T follicular helper cell (primary cell): Measurements from ENCODE around the gene MRPL32.

Experiments used
- DNase-seq: peaks from one replicate; pipeline ENCODE4 v3.0.0-alpha.2; 2020; ENCODE audit warnings: low read depth

Gene MRPL32

DNA sequence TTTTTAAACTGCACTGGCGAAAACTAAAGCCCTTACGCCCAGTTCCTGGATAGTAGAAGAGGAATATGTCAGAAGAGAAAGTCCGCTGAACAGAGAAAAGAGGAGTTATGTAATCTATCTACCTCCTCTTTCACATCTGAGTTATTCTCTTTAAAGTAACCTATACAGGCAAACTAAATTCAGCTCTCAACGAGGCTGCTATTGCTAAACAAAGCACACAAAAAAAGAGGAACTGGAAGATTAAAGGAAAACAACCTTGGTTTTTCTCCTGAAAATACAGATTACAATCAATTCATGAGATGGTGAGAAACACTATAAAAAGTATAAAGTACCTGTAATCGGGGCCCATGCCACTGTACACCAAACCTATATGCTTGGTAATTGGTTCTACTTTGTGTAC, 6.0 kb upstream of the MRPL32 start:
- DNase-seq: no peak

DNA sequence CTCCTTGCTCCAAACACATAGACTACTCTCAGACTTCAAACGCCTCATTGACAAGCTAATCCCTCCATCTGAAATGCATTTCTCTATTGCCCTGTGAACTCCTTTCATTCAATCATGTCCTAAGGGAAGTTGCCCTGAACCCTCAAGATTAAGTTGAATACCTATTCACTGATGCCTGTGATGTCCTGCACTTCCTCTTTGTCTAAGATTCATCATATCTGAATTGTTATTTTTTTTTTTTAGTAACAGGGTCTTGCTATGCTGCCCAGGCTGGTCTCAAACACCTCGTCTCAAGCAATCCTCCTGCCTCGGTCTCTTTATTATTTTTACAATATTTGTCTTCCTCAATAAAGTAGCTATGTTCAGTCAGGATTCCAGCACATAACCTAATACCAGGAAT, 3.4 kb upstream of the MRPL32 start:
- DNase-seq: no peak

DNA sequence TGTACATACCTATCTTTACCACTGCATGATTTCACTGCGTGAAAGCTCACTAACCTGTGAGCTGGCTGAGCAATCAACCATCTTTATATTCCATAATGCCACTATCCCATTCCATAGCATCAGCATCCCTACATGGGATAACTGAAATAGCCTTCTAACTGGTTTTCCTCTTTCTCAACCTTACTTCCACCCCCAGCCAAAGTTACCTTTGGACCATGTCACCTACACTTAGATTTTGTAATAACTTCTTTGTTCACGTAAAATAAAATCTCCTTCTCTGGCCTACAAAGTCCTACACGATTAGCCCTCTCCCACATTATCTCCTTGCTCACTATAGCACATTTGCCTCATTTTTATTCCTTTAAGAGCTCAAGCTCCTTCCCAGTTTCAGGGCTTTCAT, 2.7 kb upstream of the MRPL32 start:
- DNase-seq: no peak

DNA sequence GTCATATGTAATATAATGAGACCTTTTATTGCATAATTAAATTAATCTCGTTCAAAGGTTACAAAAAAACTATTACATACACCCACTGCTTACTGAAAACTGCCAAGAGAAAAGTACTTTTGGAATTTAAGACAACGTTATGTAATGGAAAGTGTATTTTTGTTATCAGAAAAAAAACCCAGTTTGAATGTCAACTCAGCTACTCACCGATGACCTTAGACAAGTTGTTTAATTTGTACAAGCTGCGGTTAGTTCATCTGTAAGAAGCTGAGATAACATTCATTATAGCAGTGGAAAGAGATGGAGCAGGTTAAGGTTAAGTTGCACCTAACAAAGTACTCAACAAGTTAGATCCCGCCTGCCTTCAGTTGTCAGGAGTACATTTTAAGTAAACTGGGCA, 1.3 kb upstream of the MRPL32 start:
- DNase-seq: no peak

DNA sequence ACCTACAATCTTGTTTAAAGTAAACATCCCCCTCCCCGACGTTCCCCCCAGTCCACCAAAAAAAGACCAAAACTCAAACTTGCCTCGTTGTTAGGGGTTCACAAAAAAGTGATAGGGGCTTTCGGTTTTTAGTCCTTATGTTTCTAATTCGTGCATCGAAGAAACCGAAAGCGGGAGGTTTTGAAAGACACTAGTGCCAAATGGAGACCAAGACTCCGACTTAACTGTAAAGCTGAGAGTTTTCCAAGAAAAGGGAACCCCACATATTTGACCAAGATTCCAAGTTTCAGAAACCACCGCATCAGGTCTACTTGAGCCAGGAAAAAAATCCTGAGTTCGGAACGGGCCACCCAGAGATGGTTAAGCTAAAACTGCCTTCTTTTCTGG, 736 bp upstream of the MRPL32 start:
- no peak for DNase-seq

DNA sequence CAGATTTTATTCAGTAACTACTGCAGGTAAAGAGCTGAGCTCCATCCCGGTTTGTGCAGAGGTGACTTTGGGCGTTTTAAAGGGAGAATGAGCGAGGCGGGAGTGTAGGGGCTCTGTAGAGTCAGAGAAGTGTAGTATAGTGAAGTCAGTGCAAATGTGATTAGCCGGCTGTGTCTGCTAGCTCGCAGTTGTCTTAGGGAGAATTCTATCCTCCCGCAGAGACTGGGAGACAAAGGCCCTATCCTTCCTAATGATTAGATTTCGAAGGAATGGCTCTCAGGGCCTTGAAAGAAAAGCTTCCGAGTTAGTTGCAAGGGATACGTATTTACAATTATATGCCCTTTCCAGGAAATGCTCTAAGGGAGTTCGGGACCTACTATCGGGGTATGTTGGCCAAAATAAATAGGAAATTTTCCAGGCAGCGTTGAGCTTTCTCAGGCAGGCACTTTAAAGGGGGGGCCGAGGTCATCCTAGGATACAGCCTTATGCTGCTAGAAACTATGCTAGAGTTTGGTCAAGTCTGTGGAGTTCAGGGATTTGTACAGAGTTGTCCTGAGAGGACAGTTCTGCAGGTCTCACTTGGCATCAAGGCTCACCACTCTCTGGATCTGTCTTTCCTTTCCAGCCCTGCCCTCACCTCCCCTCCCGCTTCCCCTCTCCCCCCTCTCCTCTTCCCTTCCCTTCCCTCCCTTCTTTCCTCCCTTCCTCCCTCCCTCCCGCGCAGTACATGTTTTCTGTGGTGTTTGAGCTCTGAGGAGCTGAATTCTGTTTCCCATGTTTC, 825 bp downstream of the MRPL32 start:
- DNase-seq: no peak

DNA sequence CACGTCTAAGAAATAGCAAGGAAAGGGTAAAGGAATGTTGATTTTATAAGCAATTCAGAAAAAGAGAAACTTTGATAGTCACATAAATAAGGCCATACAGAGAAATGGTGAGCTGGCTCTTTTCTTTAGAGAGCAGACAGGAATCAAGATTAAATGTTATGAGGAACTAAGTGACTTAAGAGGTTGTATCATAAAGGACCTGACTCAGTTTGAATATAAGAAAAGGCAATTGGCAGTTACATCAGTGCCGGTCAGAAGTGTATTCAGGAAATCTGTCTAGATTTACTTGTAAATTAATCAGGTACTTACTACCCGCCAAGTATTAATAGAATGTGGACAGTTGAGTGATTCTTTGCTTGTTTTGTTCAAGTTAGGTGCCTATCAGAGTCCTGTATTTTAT, 2.1 kb downstream of the MRPL32 start:
- DNase-seq: no peak

DNA sequence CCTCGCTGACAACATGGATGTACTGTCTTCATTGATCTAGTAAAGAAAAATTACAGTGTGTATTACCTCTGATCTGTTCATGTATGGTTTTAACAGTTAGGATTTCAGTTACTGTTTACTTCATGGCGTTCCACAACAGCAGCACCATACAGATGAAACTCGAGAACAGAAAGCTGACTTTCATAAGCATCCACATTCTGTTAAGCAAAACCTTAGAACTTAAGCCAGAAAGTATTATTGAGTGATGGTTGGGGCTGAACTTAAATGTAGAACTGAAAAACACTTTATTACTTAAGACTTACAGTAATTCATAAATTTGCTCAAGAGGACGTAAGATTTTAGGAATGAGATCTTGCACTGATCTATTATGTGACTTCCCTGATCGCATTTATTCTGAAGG, 3.7 kb downstream of the MRPL32 start:
- DNase-seq: no peak

DNA sequence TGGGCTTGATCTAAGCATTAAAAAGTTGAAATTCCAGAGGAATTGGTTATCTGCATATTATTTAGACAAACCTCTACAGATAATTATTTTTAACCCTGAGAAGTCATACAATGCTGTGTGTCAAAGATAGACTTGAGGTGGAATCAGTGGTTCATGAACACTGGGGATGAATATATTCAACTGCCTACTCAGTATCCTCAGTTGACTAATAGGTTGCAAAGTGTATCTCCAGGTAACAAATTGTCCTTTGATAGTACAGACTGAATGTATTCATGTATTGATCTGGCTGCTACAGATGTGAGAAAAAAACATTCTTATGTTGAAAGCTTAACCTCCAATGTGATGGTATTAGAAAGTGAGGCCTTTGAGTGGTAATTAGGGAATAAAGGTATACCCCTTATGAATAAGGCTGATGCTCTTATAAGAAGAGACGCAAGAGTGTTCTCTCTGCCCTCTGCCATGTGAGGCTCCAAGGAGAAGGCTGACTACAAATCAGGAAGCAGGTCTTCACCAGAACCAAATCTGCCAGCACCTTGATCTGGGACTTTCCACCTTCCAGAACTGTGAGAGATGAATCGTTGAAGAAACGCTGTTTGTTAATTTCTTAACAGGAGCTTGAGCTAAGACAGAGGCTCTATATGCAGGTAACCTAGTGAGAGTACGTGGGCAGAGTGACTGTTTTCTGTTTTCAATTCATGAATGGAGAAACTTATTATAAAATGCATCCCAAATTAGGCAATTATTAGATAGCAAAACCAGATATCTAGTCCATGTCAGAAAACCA, 7.5 kb downstream of the MRPL32 start:
- DNase-seq: no peak

DNA sequence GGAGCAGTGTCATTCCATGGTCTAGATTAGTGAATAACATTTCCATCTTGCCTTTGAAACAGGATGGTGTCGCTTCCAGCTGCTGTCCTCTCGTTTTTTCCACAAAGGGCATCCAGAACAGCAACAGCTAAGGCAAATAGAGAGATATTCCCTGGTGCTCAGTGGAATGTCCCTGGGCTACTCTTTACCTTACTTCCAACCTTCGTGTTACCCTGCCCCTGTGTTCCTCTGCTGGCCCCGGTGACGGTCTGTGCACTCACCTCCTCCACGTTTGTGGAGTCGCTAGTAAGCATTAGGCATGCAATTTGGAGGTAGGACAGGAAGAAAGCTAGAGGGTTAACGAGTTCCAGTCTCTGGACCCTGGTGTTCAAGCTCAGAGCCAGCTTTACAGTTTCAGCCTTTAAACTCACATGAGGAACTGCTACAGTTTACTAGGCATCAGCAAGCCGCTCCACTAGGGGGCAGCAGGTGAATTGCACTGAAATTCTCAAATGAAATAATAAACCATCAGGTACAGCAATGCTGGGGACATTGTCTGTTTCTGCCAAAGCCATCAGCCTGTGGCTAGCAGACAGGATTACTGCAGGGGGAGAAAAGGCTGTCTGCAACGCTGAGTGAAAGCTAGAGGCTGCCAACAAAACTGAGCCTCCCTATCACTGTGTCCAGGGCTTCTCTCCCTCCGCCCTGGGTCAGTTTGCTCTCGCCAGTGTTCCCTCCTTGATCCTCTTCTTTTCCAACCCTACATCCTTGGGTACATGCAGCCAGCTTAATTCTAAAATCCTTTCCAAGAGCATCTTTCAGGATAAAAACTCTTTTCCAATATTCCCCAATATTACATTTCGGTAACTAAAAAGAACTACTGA, 9.0 kb downstream of the MRPL32 start:
- peak; percentile 52 for DNase-seq

DNA sequence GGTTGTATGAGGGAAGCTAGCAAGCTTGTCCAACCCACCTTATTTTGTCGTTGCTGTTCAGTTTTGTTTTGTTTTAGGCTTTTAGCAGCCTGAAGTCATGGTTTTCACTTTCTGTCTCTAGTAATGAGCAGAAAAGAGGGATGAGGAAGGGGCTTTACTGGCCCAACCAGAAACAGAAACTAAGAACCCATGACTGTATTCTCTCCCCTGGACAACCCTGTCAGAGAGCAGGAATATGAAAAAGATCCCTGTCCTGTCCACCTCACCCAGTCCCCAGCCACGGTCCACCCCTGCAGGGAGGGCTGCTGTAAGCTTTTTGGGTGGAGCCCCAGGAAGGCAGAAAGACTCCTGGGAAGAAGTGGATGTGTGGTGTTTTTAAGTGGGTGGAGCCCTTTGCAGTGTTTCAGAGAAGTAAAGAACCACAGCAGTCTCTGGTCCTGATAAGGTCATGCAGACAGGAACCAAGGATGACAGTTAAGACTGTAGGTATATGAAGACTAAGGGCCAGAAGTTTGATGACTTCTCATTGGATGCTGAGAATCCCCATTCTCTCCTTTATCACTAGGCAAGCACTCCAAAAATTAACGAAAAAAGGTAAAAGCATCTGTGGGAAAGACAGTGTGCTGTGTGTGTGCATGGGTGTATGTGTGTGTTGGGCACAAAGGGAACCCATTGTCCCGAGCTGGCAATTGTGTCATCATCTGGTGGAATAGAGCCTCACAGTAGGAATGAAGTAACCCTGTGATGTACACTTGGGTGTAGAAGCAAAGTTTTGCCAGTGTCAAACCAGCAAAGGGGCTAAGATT, 13.8 kb downstream of the MRPL32 start:
- no peak for DNase-seq

DNA sequence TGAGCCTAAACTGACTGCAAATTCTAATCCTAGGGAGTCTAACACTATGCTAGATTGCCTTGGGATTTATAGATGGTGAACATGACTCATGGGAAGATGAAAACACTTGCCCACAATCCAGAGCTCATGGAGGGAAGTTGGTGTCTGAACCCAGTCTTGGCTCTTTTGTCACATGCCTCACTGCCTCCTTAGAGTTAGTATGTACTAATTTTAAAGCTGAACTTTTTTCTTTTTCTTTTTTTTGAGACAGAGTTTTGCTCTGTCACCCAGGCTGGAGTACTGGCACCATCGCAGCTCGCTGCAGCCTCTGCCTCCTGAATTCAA, 14.4 kb downstream of the MRPL32 start:
- no peak for DNase-seq

DNA sequence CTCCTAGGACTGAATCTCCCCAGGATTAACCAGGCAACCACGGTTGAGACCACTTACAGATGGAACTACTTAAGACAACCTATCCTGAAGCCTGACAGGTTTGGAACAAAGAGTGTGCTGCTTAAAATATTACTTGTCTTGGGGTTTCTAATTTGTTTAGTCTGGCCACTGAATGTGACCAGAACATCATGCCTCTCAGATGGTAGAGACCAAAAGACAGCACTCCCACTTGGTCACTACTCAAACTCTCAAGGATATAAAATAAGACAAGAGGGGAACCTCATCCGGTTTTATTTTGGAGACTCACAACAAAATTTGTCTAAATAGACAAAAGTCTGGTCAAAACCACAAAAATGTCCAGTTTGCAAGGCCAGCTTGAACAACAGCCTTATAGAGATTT, 15.3 kb downstream of the MRPL32 start:
- no peak for DNase-seq

DNA sequence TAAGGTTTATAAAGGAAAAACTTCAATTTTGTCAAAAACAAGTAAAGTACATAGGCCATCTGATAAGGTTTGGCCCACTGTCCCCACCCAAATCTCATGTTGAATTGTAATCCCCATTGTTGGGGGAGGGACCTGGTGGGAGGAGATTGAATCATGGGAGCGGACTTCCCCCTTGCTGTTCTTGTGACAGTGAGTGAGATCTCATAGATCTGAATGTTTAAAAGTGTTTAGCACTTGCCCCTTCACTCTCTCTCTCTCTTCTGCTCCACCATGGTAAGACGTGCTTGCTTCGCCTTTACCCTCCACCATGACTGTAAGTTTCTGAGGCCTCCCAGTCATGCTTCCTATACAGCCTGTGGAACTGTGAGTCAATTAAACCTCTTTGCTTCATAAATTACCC, 18.2 kb downstream of the MRPL32 start:
- DNase-seq: no peak

DNA sequence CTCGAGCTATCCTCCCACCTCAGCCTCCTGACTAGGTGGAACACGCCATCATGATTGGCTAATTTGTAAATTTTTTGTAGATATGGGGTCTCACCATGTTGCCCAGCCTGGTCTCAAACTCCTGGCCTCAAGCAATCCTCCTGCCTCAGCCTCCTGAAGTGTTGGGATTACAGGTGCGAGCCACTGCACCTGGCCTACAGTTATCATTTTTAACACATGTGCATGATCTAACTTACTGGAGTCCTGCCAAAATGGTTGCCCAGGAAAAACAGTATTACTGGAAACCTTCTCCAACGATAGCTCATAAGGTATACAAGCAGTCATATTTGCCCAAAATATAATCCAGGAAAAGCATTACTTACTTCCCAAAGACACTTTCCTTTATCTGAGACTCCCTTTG, 20.2 kb downstream of the MRPL32 start:
- no peak for DNase-seq

DNA sequence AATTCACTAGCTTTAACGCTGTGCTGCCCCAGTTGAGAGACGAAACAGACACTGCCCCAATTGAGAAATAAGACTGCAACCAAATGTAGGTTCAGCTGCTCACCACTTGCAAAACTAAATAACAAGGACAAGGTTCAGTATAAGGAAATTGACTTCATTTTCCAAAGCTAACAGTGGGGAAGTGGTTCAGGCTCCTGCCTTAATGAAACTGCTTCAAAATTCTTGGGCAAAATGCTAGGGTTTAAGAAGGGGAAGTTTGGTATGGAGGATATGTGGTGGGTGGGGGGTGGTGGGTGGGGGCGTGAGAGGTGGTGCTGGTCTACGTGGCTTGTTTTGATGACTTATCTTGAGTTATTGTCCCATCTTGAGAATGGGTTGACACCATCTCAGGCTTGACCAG, 21.8 kb downstream of the MRPL32 start:
- no peak for DNase-seq

DNA sequence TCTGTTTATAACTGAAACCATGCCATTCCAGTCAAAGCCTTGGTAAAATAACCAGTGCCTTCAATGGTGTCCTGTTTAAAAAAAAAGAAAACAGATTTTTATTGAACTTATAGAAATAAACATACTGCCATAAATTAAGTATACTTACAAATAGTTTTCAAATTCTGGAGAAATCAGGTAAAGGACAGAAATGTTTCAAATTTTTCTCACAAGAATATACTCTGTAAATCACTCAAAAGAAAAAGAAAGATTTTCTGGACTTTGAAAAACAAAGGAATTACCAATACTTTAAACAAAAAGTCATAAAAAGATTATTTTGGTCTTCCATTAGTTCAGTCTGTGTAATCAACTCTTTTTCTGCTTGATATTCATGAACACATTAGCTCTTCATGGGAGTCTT, 23.9 kb downstream of the MRPL32 start:
- no peak for DNase-seq

DNA sequence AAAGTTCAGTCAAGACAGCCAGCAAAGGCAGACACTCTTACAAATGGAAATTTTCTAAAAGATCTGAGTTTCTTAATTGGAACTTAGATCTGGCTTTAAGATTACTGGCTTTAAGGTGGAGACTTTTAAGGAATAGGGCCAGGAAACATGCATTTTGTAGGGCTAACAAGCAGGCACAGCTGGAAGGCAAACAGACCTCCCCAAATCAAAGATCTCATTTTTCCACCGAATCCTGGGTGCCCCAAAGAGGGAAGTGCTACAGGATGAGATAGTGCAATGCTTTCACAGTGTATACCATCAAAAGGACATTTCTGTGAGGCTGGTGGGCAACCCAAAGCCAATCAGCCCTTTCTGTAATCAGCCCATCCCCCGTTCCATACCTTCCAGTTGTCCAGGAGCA, 27.4 kb downstream of the MRPL32 start:
- no peak for DNase-seq

DNA sequence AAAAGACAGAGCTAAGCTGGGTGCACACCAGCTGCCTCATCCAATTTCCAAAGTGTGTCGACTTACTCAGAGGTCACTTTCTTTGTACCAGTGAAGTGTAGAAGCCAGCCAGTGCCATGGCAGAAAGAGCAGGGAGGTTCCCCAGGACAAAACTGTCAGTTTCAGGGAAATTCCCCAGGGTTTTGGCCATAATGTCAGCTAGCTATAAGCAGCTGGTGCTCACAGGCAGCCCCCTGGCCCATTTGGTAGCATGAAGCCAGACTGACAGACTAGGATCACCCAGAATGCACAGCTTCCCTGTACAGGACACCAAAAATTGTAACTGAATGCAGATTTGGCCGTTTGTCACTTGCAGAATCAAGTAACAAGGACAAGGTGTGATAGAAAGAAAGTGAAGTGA, 28.6 kb downstream of the MRPL32 start:
- no peak for DNase-seq

DNA sequence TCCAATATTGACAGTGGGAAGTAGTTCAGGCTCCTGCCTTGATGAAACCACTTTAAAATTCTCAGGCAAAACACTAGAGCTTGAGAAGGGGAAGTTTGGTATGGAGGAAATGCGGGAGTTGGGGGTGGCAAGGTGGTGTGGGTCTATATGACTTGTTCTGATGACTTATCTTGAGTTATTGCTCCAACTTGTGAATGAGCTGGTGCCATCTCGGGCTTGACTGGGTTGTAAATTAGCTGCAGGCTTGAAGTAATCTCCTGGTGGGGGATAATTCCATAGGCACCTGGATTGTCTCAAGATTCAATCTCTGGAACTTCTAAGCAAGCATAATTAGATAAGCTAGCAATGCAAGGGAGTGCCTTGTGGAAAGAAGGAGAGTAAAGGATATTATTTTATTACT, 29.0 kb downstream of the MRPL32 start:
- DNase-seq: no peak

DNA sequence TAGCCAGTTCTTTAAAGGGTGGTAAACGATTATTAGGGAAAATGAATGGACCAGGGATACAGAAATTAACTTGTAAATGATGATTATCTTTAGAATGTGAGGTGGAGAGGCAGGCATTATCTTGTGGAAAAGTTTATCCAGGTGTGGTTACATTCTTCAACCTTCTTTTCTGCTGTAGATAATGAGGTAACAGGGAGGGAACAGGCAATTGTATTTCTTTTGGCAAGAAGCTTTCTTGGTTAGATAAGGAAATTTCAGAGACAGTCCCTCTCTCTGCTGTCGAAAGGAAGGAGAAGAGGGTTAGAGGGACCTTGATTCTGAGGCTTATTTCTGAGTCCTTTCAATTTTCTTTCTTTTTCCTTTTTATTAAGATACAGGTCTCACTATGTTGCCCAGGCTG, 32.1 kb downstream of the MRPL32 start:
- no peak for DNase-seq
